ENCODE data around the gene CECR2. TPM values are rescaled to one million over a fixed set of nuclear protein-coding genes. Genes with fewer than 3 reads are reported as not detected.
A peak's percentile ranks its signal among the peaks of the same experiment; 100 is the strongest.

Gene CECR2
- total and polyA plus RNA-seq, 2 donors: 0.27 to 0.42 TPM

- Histone ChIP-seq H3K4me1 (ENCODE audit: control insufficient read depth in 2 of 2, insufficient read depth in 2 of 2, low read length in 2 of 2) (no peaks in the 10 kb centered on the region), H3K36me3 (ENCODE audit: control insufficient read depth in 2 of 2, insufficient read depth in 2 of 2, low read length in 1 of 2) (no peaks in the 10 kb centered on the region), H3K9me3 (ENCODE audit: control insufficient read depth in 2 of 2, insufficient read depth in 1 of 2, low read length in 1 of 2) (no peaks in the 10 kb centered on the region), H3K27me3 (ENCODE audit: control insufficient read depth in 2 of 2, insufficient read depth in 1 of 2, low read length in 1 of 2) (no peaks in the 10 kb centered on the region), H3K4me3 (ENCODE audit: low read length in 2 of 2) (no peak overlapping the region), H3K27ac (ENCODE audit: low read depth in 1 of 2, low read length in 1 of 2) (no peak overlapping the region)
- WGBS: 87% methylated on average over 6 of the region's 6 CpGs
- no peak for DNase-seq (ENCODE audit: low read depth in 6 of 9, low spot score in 9 of 9)
Measured at GRCh38 chr22:17489101-17489500, 119.8 kb downstream of the CECR2 start.

GRCh38 chr22:17491090-17491640, 121.9 kb downstream of the CECR2 start:
- no peak for DNase-seq (ENCODE audit: low read depth in 6 of 9, low spot score in 9 of 9)
- no peaks in the 10 kb centered on the region for H3K36me3 ChIP-seq (ENCODE audit: control insufficient read depth in 2 of 2, insufficient read depth in 2 of 2, low read length in 1 of 2)
- H3K27ac ChIP-seq (ENCODE audit: low read depth in 1 of 2, low read length in 1 of 2): no peak overlapping the region
- WGBS: 95% methylated on average over 9 of the region's 9 CpGs
- no peaks in the 10 kb centered on the region for H3K9me3 ChIP-seq (ENCODE audit: control insufficient read depth in 2 of 2, insufficient read depth in 1 of 2, low read length in 1 of 2)
- H3K4me3 ChIP-seq (ENCODE audit: low read length in 2 of 2): no peak overlapping the region
- H3K27me3 ChIP-seq (ENCODE audit: control insufficient read depth in 2 of 2, insufficient read depth in 1 of 2, low read length in 1 of 2): no peaks in the 10 kb centered on the region
- no peaks in the 10 kb centered on the region for H3K4me1 ChIP-seq (ENCODE audit: control insufficient read depth in 2 of 2, insufficient read depth in 2 of 2, low read length in 2 of 2)

GRCh38 chr22:17492247-17492646, 123.0 kb downstream of the CECR2 start:
- Histone ChIP-seq H3K4me3 (ENCODE audit: low read length in 2 of 2) (no peak overlapping the region), H3K4me1 (ENCODE audit: control insufficient read depth in 2 of 2, insufficient read depth in 2 of 2, low read length in 2 of 2) (no peaks in the 10 kb centered on the region), H3K27me3 (ENCODE audit: control insufficient read depth in 2 of 2, insufficient read depth in 1 of 2, low read length in 1 of 2) (no peaks in the 10 kb centered on the region), H3K9me3 (ENCODE audit: control insufficient read depth in 2 of 2, insufficient read depth in 1 of 2, low read length in 1 of 2) (no peaks in the 10 kb centered on the region), H3K36me3 (ENCODE audit: control insufficient read depth in 2 of 2, insufficient read depth in 2 of 2, low read length in 1 of 2) (no peaks in the 10 kb centered on the region), H3K27ac (ENCODE audit: low read depth in 1 of 2, low read length in 1 of 2) (no peak overlapping the region)
- 96% methylated on average over 3 of the region's 3 CpGs for WGBS
- DNase-seq (ENCODE audit: low read depth in 6 of 9, low spot score in 9 of 9): no peak

GRCh38 chr22:17493419-17493981, 124.2 kb downstream of the CECR2 start:
- DNase-seq (ENCODE audit: low read depth in 6 of 9, low spot score in 9 of 9): no peak
- H3K27ac ChIP-seq (ENCODE audit: low read depth in 1 of 2, low read length in 1 of 2): no peak overlapping the region
- H3K9me3 ChIP-seq (ENCODE audit: control insufficient read depth in 2 of 2, insufficient read depth in 1 of 2, low read length in 1 of 2): no peaks in the 10 kb centered on the region
- no peaks in the 10 kb centered on the region for H3K27me3 ChIP-seq (ENCODE audit: control insufficient read depth in 2 of 2, insufficient read depth in 1 of 2, low read length in 1 of 2)
- H3K36me3 ChIP-seq (ENCODE audit: control insufficient read depth in 2 of 2, insufficient read depth in 2 of 2, low read length in 1 of 2): no peaks in the 10 kb centered on the region
- no peak overlapping the region for H3K4me3 ChIP-seq (ENCODE audit: low read length in 2 of 2)
- H3K4me1 ChIP-seq (ENCODE audit: control insufficient read depth in 2 of 2, insufficient read depth in 2 of 2, low read length in 2 of 2): no peaks in the 10 kb centered on the region
- 98% methylated on average over 3 of the region's 3 CpGs for WGBS

- DNase-seq (ENCODE audit: low read depth in 6 of 9, low spot score in 9 of 9): no peak
- Histone ChIP-seq H3K27me3 (ENCODE audit: control insufficient read depth in 2 of 2, insufficient read depth in 1 of 2, low read length in 1 of 2) (no peaks in the 10 kb centered on the region), H3K4me1 (ENCODE audit: control insufficient read depth in 2 of 2, insufficient read depth in 2 of 2, low read length in 2 of 2) (no peaks in the 10 kb centered on the region), H3K27ac (ENCODE audit: low read depth in 1 of 2, low read length in 1 of 2) (no peak overlapping the region), H3K9me3 (ENCODE audit: control insufficient read depth in 2 of 2, insufficient read depth in 1 of 2, low read length in 1 of 2) (no peaks in the 10 kb centered on the region), H3K4me3 (ENCODE audit: low read length in 2 of 2) (no peak overlapping the region), H3K36me3 (ENCODE audit: control insufficient read depth in 2 of 2, insufficient read depth in 2 of 2, low read length in 1 of 2) (no peaks in the 10 kb centered on the region)
- 92% methylated on average over 5 of the region's 5 CpGs for WGBS
Measured at GRCh38 chr22:17496841-17497240, 127.6 kb downstream of the CECR2 start.

- 52% methylated on average over 12 of the region's 12 CpGs for WGBS
- H3K9me3 ChIP-seq (ENCODE audit: control insufficient read depth in 2 of 2, insufficient read depth in 1 of 2, low read length in 1 of 2): no peaks in the 10 kb centered on the region
- no peaks in the 10 kb centered on the region for H3K4me1 ChIP-seq (ENCODE audit: control insufficient read depth in 2 of 2, insufficient read depth in 2 of 2, low read length in 2 of 2)
- H3K4me3 ChIP-seq (ENCODE audit: low read length in 2 of 2): no peak overlapping the region
- peak; percentile 16 to 79 (median 55) for DNase-seq (ENCODE audit: low read depth in 6 of 9, low spot score in 9 of 9)
- no peak overlapping the region for H3K27ac ChIP-seq (ENCODE audit: low read depth in 1 of 2, low read length in 1 of 2)
- no peaks in the 10 kb centered on the region for H3K27me3 ChIP-seq (ENCODE audit: control insufficient read depth in 2 of 2, insufficient read depth in 1 of 2, low read length in 1 of 2)
- no peaks in the 10 kb centered on the region for H3K36me3 ChIP-seq (ENCODE audit: control insufficient read depth in 2 of 2, insufficient read depth in 2 of 2, low read length in 1 of 2)
Measured at GRCh38 chr22:17501679-17502285, 132.5 kb downstream of the CECR2 start.

GRCh38 chr22:17508110-17508509, 138.8 kb downstream of the CECR2 start:
- WGBS: 97% methylated on average over 3 of the region's 3 CpGs
- no peaks in the 10 kb centered on the region for H3K4me1 ChIP-seq (ENCODE audit: control insufficient read depth in 2 of 2, insufficient read depth in 2 of 2, low read length in 2 of 2)
- H3K27me3 ChIP-seq (ENCODE audit: control insufficient read depth in 2 of 2, insufficient read depth in 1 of 2, low read length in 1 of 2): peaks cover 0 to 3% of the 10 kb centered on the region in 2 donors
- no peak overlapping the region for H3K27ac ChIP-seq (ENCODE audit: low read depth in 1 of 2, low read length in 1 of 2)
- DNase-seq (ENCODE audit: low read depth in 6 of 9, low spot score in 9 of 9): no peak
- H3K4me3 ChIP-seq (ENCODE audit: low read length in 2 of 2): no peak overlapping the region
- no peaks in the 10 kb centered on the region for H3K36me3 ChIP-seq (ENCODE audit: control insufficient read depth in 2 of 2, insufficient read depth in 2 of 2, low read length in 1 of 2)
- H3K9me3 ChIP-seq (ENCODE audit: control insufficient read depth in 2 of 2, insufficient read depth in 1 of 2, low read length in 1 of 2): no peaks in the 10 kb centered on the region

GRCh38 chr22:17512960-17513359, 143.7 kb downstream of the CECR2 start:
- Histone ChIP-seq H3K4me1 (ENCODE audit: control insufficient read depth in 2 of 2, insufficient read depth in 2 of 2, low read length in 2 of 2) (no peaks in the 10 kb centered on the region), H3K36me3 (ENCODE audit: control insufficient read depth in 2 of 2, insufficient read depth in 2 of 2, low read length in 1 of 2) (no peaks in the 10 kb centered on the region), H3K4me3 (ENCODE audit: low read length in 2 of 2) (no peak overlapping the region), H3K9me3 (ENCODE audit: control insufficient read depth in 2 of 2, insufficient read depth in 1 of 2, low read length in 1 of 2) (no peaks in the 10 kb centered on the region), H3K27me3 (ENCODE audit: control insufficient read depth in 2 of 2, insufficient read depth in 1 of 2, low read length in 1 of 2) (peaks cover 0 to 3% of the 10 kb centered on the region in 2 donors), H3K27ac (ENCODE audit: low read depth in 1 of 2, low read length in 1 of 2) (no peak overlapping the region)
- DNase-seq (ENCODE audit: low read depth in 6 of 9, low spot score in 9 of 9): no peak
- 97% methylated on average over 4 of the region's 4 CpGs for WGBS

GRCh38 chr22:17513612-17514011, 144.4 kb downstream of the CECR2 start:
- peaks cover 0 to 3% of the 10 kb centered on the region in 2 donors for H3K27me3 ChIP-seq (ENCODE audit: control insufficient read depth in 2 of 2, insufficient read depth in 1 of 2, low read length in 1 of 2)
- no peaks in the 10 kb centered on the region for H3K4me1 ChIP-seq (ENCODE audit: control insufficient read depth in 2 of 2, insufficient read depth in 2 of 2, low read length in 2 of 2)
- no peak overlapping the region for H3K27ac ChIP-seq (ENCODE audit: low read depth in 1 of 2, low read length in 1 of 2)
- no peak for DNase-seq (ENCODE audit: low read depth in 6 of 9, low spot score in 9 of 9)
- no peaks in the 10 kb centered on the region for H3K36me3 ChIP-seq (ENCODE audit: control insufficient read depth in 2 of 2, insufficient read depth in 2 of 2, low read length in 1 of 2)
- 75% methylated on average over 2 of the region's 2 CpGs for WGBS
- H3K4me3 ChIP-seq (ENCODE audit: low read length in 2 of 2): no peak overlapping the region
- H3K9me3 ChIP-seq (ENCODE audit: control insufficient read depth in 2 of 2, insufficient read depth in 1 of 2, low read length in 1 of 2): no peaks in the 10 kb centered on the region
